ENCODE results near the gene CFL2.
"Not testable (repeated sequence)": the region's sequence is repeated elsewhere in the genome, so short reads cannot be mapped to it uniquely, and the experiment has no call there.

Gene CFL2

GRCh38 chr14:34711169-34711568 lies 3.2 kb downstream of the CFL2 start:
- no peak for DNase-seq

GRCh38 chr14:34710744-34711143 lies 3.6 kb downstream of the CFL2 start:
- DNase-seq, result no peak

- no peak for DNase-seq
Observed at GRCh38 chr14:34710006-34710405, 4.4 kb downstream of the CFL2 start.

- DNase-seq, result no peak
Observed at GRCh38 chr14:34707722-34708121, 6.7 kb downstream of the CFL2 start.

- no peak for DNase-seq
Observed at GRCh38 chr14:34701808-34702207, 12.6 kb downstream of the CFL2 start.

GRCh38 chr14:34700622-34701130 lies 13.7 kb downstream of the CFL2 start:
- no peak for DNase-seq

- DNase-seq, result no peak
Observed at GRCh38 chr14:34699873-34700621, 14.3 kb downstream of the CFL2 start.

GRCh38 chr14:34694216-34694615 lies 20.2 kb downstream of the CFL2 start:
- DNase-seq, result not testable (repeated sequence)

GRCh38 chr14:34693228-34693939 lies 21.0 kb downstream of the CFL2 start:
- no peak for DNase-seq

GRCh38 chr14:34692898-34693227 lies 21.5 kb downstream of the CFL2 start:
- peak in 1 of 2 experiments; percentile 34 for DNase-seq

GRCh38 chr14:34692348-34692747 lies 22.0 kb downstream of the CFL2 start:
- no peak for DNase-seq

GRCh38 chr14:34691206-34691605 lies 23.2 kb downstream of the CFL2 start:
- no peak for DNase-seq

GRCh38 chr14:34688470-34689206 lies 25.8 kb downstream of the CFL2 start:
- DNase-seq, result no peak

GRCh38 chr14:34685819-34686428 lies 28.5 kb downstream of the CFL2 start:
- no peak for DNase-seq

- no peak for DNase-seq
Observed at GRCh38 chr14:34684578-34684977, 29.8 kb downstream of the CFL2 start.

- peak; percentile 15 to 16 for DNase-seq
Observed at GRCh38 chr14:34682787-34683321, 31.5 kb downstream of the CFL2 start.

- no peak for DNase-seq
Observed at GRCh38 chr14:34680806-34681479, 33.5 kb downstream of the CFL2 start.

- no peak for DNase-seq
Observed at GRCh38 chr14:34678735-34679134, 35.7 kb downstream of the CFL2 start.

- DNase-seq, result no peak
Observed at GRCh38 chr14:34678306-34678705, 36.1 kb downstream of the CFL2 start.

GRCh38 chr14:34676516-34677211 lies 37.7 kb downstream of the CFL2 start:
- no peak for DNase-seq

- DNase-seq, result no peak
Observed at GRCh38 chr14:34673702-34674101, 40.7 kb downstream of the CFL2 start.

- peak; percentile 19 to 31 for DNase-seq
Observed at GRCh38 chr14:34671716-34672115, 42.7 kb downstream of the CFL2 start.

Measured in Kasumi-1 (cell line).